Stimulated activated CD4-positive, alpha-beta T cell treated with anti-CD3 and anti-CD28 coated beads, Interleukin-2, amount 100 ng/mL, for 48 hours (primary cell): Measurements from ENCODE around the gene NEFH.
A peak's percentile ranks its signal among the peaks of the same experiment; 100 is the strongest.
"Not testable (repeated sequence)": the region's sequence is repeated elsewhere in the genome, so short reads cannot be mapped to it uniquely, and the experiment has no call there.

Source experiments
- DNase-seq, 2 donors: peaks; one replicate each; pipeline ENCODE4 v3.0.0-alpha.2; 2020

NEFH gene

GRCh38 chr22:29463629-29464028 is 16.4 kb upstream of the NEFH start:
- no peak for DNase-seq

DNA sequence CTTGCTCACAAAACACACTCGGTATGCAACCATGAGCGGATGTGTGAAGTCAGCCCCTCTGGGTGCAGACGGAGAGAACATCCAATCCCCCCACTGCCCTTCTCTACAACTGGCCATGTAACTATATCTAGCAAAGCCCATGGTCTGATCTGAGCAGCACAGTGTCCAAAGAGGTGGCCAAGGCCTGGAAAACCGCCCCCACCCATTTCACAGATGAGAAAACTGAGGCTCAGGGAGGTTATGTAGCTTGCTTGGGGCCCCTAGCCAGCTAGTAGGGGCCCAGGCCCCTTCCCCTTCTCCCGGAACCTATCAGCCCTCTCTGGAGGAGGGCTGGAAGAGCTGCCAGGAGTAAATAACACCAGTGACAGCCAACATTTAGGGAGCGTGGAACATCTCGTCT is 15.4 kb upstream of the NEFH start:
- no peak for DNase-seq

DNA sequence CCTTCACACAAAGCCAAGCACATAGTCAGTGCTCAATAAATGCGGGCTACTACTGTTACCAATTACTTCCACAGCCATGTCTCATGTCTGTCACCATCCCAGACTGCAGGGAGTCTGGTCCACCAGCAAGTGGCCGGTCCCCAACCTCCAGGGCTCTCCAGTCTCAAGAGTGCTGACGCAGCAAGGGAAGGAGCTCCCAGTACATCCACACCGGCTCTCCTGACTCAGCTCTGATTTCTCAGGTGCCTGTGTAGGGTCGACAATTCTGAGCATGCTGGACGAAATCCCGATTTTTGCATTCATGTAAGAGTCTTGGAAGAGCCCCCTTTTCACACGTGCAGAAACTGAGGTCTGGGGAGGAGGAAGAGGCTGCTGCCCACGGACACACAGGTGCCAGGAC is 10.3 kb upstream of the NEFH start:
- no peak for DNase-seq

DNA sequence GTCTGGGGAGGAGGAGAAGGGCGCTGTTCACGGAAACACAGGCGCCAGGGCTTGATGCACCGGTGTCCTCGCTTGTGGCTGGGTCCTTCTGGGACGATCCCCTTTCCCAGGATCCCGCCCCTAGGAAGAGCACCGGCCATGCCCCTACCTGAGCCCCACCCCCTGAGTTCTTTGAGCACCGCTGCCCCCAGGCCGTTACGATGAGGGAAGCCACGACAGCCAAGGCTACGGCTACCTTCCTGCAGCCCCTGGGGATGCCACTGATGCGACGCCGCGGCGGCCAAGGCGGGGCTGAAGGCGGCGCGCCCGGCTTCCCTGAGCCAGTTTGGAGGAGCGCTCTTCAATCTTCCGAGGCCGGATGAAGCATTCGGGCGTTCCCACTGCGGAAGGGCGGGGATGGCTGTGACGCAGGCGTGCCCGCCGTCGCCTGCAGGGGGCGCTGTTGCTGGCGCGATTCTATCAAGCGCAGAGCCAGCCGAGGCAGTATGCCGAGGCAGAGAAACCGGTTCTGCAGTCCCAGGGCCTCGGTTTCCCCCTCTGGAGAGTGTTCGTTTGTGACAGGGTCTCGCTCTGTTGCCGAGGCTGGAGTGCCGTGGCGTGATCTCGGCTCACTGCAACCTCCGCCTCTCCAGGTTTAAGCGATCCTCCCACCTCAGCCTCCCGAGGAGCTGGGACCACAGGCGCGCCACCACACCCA is 9.7 kb upstream of the NEFH start:
- DNase-seq, result peak; percentile 84 to 90

- no peak for DNase-seq
These were observed 7.0 kb upstream of the NEFH start for GRCh38 chr22:29473001-29473400.

DNA sequence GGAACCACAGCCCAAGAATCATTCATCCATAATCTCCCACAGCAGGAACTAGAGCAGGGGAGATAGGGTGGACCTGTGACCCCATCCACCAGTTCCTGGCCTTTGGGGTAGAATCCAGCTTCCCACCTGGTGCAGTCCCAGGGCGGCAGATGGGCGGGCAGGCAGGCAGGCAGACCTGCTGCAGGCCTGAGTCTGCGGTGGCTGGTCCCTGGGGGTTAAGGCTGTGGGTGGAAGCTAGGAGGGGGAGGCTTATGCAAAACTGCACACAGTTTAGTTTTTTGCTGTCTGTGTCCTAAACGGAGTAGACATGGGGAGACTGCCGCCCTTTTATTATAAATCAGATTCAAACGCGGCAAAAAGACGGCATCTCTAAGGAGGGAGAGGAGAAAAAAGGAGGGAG is 4.5 kb upstream of the NEFH start:
- DNase-seq, result no peak

DNA sequence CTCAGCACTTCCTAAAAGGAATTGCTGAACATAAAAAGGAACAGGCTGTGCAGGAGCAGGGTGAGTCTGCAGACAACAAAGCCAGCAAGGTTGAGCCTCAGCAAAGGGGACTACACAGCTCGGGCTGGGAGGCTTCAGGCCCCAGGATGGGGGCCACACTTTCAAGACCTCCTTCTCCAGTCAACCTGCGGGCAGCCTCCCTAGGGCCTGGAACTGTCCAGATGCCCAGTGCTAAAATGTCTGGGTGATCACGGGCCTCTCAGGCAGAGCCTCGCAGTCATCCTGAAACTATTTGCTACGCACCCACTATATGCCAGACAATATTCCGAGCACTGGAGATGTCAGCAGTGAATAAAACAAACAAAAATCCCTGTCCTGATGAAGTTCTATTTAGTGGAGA is 3.9 kb upstream of the NEFH start:
- DNase-seq, result no peak

GRCh38 chr22:29477723-29478318 is 2.2 kb upstream of the NEFH start:
- DNase-seq, result no peak

DNA sequence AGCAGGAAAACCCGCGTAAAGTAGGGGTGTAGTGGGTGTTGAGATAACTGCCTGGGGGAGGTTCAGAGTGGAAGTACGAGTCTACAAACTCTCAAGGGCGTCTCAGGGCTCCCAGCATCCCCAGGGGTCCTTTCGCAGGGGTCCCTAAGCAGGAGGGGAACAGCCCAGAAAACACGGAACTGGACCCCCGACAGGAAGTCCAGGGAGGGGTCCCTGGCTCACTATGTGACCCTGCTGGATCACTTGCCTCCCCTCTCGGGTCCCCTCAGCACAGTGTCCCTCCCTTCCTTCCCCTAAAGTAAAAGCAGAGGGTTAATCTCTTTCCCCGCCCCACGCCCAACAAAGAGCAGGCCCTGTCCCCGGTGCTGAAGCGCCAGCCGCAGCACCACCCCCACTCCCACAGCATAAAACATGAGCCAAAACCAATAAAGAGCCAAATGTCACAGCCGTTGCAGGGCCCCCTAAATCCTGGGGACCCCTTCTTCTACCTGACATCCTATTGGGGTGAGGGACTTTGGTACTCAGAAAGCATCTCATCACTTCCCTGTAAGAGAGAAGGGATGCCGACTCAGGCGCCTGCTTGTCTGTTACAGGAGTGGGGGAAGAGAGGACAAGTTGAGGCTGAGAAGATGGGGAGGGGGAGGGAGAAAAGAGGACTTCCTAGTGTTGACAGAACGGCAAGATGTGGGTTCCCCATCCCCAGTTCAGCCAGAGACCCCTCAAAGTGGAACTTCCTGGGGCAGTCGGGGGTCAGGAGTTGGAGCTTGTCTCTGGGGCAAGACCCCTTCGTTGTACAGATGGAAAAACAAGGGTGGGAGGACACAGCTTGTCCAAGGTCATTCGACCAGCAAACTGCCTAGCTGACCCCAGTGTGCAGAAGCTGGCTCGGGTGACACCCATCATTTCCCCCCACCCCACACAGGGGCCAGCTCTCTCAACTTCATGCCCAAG is 1.4 kb upstream of the NEFH start:
- DNase-seq, result no peak

- DNase-seq, result no peak
These were observed 169 bp downstream of the NEFH start for GRCh38 chr22:29480262-29480511.

DNA sequence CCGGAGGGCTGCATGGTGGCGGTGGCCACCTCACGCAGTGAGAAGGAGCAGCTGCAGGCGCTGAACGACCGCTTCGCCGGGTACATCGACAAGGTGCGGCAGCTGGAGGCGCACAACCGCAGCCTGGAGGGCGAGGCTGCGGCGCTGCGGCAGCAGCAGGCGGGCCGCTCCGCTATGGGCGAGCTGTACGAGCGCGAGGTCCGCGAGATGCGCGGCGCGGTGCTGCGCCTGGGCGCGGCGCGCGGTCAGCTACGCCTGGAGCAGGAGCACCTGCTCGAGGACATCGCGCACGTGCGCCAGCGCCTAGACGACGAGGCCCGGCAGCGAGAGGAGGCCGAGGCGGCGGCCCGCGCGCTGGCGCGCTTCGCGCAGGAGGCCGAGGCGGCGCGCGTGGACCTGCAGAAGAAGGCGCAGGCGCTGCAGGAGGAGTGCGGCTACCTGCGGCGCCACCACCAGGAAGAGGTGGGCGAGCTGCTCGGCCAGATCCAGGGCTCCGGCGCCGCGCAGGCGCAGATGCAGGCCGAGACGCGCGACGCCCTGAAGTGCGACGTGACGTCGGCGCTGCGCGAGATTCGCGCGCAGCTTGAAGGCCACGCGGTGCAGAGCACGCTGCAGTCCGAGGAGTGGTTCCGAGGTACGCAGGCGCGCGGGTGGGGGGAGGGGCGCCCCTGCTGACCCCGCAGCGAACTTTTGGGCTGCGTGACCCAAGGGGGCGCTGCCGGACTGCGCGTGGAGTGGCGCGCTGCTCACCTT is 670 bp downstream of the NEFH start:
- DNase-seq, result peak; percentile 17 to 42

- no peak for DNase-seq
These were observed 1.4 kb downstream of the NEFH start for GRCh38 chr22:29481265-29482000.

- DNase-seq, result no peak
These were observed 2.2 kb downstream of the NEFH start for GRCh38 chr22:29482253-29482652.

DNA sequence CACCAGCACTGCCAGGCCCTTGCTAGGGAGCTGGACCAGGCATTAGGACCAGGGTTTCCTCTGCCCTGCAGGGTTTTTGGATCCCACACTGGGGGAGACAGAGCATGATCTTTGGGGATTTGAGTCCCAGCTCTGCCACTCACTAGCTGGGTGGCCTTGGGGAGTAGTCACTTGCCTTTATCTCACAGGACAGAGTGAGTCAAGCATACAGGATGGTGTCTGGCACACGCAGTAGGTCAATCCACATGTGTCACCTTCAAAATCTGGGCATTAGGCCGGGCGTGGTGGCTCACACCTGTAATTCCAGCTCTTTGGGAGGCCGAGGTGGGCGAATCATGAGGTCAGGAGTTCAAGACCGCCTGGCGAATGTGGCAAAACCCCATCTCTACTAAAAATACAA is 2.7 kb downstream of the NEFH start:
- no peak for DNase-seq

DNA sequence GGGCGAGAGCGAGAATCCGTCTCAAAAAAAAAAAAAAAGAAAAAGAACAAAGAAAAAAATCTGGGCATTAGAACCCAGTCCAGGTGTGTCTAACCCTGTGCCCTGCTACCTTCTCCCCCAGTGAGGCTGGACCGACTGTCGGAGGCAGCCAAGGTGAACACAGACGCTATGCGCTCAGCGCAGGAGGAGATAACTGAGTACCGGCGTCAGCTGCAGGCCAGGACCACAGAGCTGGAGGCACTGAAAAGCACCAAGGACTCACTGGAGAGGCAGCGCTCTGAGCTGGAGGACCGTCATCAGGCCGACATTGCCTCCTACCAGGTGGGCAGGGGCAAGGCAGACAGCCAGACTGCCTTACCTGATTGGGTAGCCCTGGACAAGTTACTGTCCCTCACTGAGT is 3.2 kb downstream of the NEFH start:
- no peak for DNase-seq

- no peak for DNase-seq
These were observed 4.6 kb downstream of the NEFH start for GRCh38 chr22:29484642-29485041.

GRCh38 chr22:29485448-29485847 is 5.4 kb downstream of the NEFH start:
- no peak for DNase-seq

DNA sequence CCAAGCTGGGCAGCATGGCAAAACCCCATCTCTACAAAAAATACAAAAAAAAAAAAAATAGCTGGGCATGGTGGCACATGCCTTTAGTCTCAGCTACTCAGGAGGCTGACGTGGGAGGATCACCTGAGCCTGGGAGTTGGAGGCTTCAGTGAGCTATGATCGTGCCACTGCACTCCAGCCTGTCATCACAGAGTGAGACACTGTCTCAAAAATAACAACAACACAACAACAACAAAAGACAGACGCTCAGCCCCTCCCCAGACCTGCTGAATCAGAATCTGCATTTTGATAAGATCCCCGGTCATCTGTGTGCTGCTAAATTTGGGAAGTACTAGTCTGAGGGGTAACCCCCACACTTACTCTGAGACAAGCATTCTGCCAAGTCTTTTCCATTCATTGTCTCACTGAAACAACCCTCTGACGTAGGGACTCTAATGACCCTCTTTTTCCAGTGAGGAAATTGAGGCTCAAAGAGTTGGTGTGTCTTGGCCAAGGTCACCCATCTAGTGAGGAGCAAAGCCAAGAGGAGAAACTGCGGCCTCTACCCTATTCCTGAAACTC is 7.5 kb downstream of the NEFH start:
- DNase-seq, result no peak

DNA sequence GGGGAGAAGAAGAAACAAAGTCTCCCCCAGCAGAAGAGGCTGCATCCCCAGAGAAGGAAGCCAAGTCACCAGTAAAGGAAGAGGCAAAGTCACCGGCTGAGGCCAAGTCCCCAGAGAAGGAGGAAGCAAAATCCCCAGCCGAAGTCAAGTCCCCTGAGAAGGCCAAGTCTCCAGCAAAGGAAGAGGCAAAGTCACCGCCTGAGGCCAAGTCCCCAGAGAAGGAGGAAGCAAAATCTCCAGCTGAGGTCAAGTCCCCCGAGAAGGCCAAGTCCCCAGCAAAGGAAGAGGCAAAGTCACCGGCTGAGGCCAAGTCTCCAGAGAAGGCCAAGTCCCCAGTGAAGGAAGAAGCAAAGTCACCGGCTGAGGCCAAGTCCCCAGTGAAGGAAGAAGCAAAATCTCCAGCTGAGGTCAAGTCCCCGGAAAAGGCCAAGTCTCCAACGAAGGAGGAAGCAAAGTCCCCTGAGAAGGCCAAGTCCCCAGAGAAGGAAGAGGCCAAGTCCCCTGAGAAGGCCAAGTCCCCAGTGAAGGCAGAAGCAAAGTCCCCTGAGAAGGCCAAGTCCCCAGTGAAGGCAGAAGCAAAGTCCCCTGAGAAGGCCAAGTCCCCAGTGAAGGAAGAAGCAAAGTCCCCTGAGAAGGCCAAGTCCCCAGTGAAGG is 9.2 kb downstream of the NEFH start:
- DNase-seq, result not testable (repeated sequence)

GRCh38 chr22:29491012-29491411 is 11.0 kb downstream of the NEFH start:
- no peak for DNase-seq

DNA sequence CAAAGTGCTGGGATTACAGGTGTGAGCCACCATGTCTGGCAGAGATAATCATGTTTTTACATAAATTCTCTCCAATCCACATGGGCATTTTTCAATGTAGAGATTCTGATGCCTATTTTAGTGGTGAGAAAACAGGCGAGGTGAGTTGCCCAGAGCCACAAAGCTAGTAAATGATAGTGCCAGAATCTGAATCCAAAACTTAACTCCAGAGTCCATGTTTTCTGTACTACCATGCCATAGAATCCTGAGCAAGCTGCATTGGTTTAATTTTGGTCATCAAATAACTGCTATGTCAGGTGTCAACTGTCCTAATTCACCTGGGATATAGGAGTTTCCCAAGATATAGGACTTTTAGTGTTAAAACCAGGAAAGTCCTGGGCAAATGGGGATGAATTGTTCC is 13.6 kb downstream of the NEFH start:
- DNase-seq, result no peak

DNA sequence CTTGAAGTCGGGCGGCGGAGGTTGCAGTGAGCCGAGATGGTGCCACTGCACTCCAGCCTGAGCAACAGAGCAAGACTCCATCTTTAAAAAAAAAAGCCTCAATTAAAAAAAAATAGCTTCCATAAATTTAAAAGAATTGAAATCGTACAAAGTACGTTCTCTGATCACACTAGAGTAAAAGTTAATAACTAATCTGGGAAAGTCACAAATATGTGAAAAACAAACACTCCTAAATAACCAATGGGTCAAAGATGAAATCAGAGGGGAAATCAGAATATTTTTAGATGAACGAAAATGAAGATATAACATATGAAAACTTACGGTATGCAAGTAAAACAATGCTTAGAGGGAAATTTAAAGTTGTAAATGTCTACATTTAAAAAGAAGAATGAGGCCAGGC is 19.8 kb downstream of the NEFH start:
- DNase-seq, result no peak
